HEK293T (cell line): ENCODE results near the gene DNAJC4.

Source experiments
- CTCF ChIA-PET: fragments of 350-600 bp; formaldehyde crosslinking; extraction: SDS; loops from one replicate; lab custom pipeline; 2021; ENCODE audit warnings: antibody characterized with exemption, inconsistent platforms; lab: Yijun Ruan, JAX
- POLR2A ChIA-PET: fragments of 350-600 bp; formaldehyde crosslinking; extraction: SDS; loops from one replicate; lab custom pipeline; 2020; ENCODE audit warnings: antibody characterized with exemption, inconsistent platforms; lab: Yijun Ruan, JAX
- DNase-seq: peaks from one replicate; pipeline ENCODE4 v3.0.0; 2012; ENCODE audit warnings: mixed read lengths; ENCODE audit errors: extremely low spot score
- ARNT ChIP-seq: fragments of 450-650 bp; IDR thresholded peaks from 2 replicates; pipeline ENCODE4 v1.6.1; 2017; ENCODE audit warnings: mild to moderate bottlenecking
- BHLHE40 ChIP-seq: fragments of 450-650 bp; IDR thresholded peaks from 2 replicates; pipeline ENCODE4 v1.6.1; 2016; ENCODE audit warnings: mild to moderate bottlenecking, moderate library complexity, borderline replicate concordance
- CTBP1 ChIP-seq: fragments of 450-650 bp; IDR thresholded peaks from 2 replicates; pipeline ENCODE4 v1.6.1; 2016; ENCODE audit warnings: borderline replicate concordance
- ELF4 ChIP-seq: fragments of 450-650 bp; IDR thresholded peaks from 2 replicates; pipeline ENCODE4 v1.6.1; 2017; ENCODE audit warnings: antibody characterized with exemption
- FOXA1 ChIP-seq: fragments of 450-650 bp; IDR thresholded peaks from 2 replicates; pipeline ENCODE4 v1.6.1; 2016; ENCODE audit warnings: mild to moderate bottlenecking
- FOXK2 ChIP-seq: fragments of 450-650 bp; IDR thresholded peaks from 2 replicates; pipeline ENCODE4 v1.6.1; 2016; ENCODE audit warnings: mild to moderate bottlenecking
- FOXM1 ChIP-seq: fragments of 450-650 bp; IDR thresholded peaks from 2 replicates; pipeline ENCODE4 v1.6.1; 2017; ENCODE audit warnings: mild to moderate bottlenecking, borderline replicate concordance
- HDGF ChIP-seq: fragments of 450-650 bp; IDR thresholded peaks from 2 replicates; pipeline ENCODE4 v1.6.1; 2017; ENCODE audit warnings: antibody characterized with exemption, borderline replicate concordance
- L3MBTL2 ChIP-seq: fragments of 450-650 bp; conservative IDR thresholded peaks from 2 replicates; pipeline ENCODE4 v1.6.1; 2016; ENCODE audit warnings: mild to moderate bottlenecking
- LEF1 ChIP-seq: fragments of 450-650 bp; IDR thresholded peaks from 2 replicates; pipeline ENCODE4 v1.6.1; 2017; ENCODE audit warnings: mild to moderate bottlenecking, borderline replicate concordance
- NFRKB ChIP-seq: fragments of 450-650 bp; IDR thresholded peaks from 2 replicates; pipeline ENCODE4 v1.6.1; 2016; ENCODE audit warnings: mild to moderate bottlenecking, moderate library complexity
- SP1 ChIP-seq: fragments of 450-650 bp; IDR thresholded peaks from 2 replicates; pipeline ENCODE4 v1.6.1; 2017
- SUZ12 ChIP-seq: fragments of 450-650 bp; IDR thresholded peaks from 2 replicates; pipeline ENCODE4 v1.6.1; 2016; ENCODE audit warnings: mild to moderate bottlenecking
- TARDBP ChIP-seq: fragments of 450-650 bp; IDR thresholded peaks from 2 replicates; pipeline ENCODE4 v1.6.1; 2016
- ZNF384 ChIP-seq: fragments of 450-650 bp; IDR thresholded peaks from 2 replicates; pipeline ENCODE4 v1.6.1; 2016
- TF ChIP-seq, protein P1 (sequence below): fragments of 450-650 bp; IDR thresholded peaks from 2 replicates; pipeline ENCODE4 v1.6.1; 2016

The DNAJC4 gene

DNA sequence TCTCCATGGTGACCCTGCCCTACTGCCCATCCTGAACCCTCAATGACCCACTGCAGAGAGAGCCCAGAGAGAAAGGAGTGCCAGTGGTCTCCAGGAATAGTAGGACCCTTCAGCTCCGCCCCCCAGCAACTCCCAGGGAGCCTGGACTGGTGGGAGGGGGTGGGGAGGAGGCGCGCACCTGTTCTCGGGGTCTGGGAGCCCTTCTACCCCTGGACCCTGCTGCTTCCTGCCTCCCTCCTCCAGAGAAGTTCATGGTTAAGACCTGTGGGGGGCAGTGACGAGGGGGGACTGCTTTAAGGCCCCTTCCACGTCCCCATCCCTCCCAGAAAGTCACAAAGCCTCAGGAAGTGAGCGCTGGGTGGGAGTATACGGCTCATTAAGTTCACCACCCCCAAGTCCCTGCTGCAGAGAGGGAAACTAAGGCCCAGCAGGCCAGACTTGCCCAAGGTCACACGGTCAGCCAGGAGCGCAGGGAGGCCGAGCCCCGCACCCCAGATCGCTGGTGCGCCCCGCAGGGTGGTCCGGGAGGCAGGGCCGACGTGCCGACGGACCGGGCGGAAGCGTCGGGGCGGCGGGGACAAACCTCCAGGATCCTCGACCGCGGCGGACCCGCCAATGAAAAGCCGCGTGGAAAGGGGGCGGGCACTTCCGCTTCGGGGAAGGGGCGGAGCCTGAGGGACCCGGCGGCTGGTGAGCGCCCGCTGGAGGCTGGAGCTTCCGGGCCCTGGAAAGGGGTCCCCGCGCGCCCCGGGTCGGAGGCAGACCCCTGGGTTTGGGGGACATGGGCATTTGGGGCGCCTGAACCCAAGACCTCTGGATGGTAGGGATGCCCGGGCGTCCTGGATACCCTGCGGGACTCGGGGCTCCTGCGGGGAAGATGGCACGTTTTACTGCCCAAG lies 4.5 kb upstream of the DNAJC4 start, which contains the start of the genes NUDT22 and TRPT1:
NUDT22 (plus strand) TSS at position 667 of the 899 bp plus-strand sequence. CDS start 379 bp downstream, outside the sequence.
TRPT1 (minus strand) TSS at position 579 of the 899 bp plus-strand sequence; CDS start at position 253, 326 bp downstream.
- POLR2A ChIA-PET, result interaction anchor here (0.8 to 2.0 kb wide), 16 partner anchors 9 to 92 kb away, joined by 3 to 11 read pairs (median 5); partner anchors contain the start of genes FKBP2, PPP1R14B, PRDX5 and STIP1

DNA sequence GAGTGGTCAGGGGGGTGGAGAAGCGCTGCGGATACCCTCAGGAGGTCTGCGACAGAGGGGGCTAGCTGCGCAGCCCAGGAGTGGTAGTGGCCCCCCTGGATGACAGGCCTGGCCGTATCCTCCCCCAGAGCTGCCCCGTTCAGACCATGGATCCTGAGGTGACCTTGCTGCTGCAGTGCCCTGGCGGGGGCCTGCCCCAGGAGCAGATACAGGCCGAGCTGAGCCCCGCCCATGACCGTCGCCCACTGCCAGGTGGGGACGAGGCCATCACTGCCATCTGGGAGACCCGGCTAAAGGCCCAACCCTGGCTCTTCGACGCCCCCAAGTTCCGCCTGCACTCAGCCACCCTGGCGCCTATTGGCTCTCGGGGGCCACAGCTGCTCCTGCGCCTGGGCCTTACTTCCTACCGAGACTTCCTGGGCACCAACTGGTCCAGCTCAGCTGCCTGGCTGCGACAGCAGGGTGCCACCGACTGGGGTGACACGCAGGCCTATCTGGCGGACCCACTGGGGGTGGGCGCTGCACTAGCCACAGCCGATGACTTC lies 3.8 kb upstream of the DNAJC4 start:
- DNase-seq, result no peak
- TF ChIP-seq FOXA1 (no peak), CTBP1 (no peak), FOXK2 (no peak), SUZ12 (no peak), L3MBTL2 (no peak), TARDBP (no peak), BHLHE40 (no peak), ZNF384 (no peak), LEF1 (no peak), NFRKB (no peak), FOXM1 (no peak)
- TF ChIP-seq, protein P1, sequence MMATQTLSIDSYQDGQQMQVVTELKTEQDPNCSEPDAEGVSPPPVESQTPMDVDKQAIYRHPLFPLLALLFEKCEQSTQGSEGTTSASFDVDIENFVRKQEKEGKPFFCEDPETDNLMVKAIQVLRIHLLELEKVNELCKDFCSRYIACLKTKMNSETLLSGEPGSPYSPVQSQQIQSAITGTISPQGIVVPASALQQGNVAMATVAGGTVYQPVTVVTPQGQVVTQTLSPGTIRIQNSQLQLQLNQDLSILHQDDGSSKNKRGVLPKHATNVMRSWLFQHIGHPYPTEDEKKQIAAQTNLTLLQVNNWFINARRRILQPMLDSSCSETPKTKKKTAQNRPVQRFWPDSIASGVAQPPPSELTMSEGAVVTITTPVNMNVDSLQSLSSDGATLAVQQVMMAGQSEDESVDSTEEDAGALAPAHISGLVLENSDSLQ, result no peak
- ChIA-PET POLR2A (interaction anchor here (1.0 to 2.0 kb wide), 15 partner anchors 10 to 91 kb away, joined by 3 to 11 read pairs (median 5); partner anchors contain the start of genes FKBP2, PPP1R14B, PRDX5 and STIP1), CTCF (interaction anchor here (0.5 to 1.9 kb wide), 4 partner anchors 18 to 383 kb away, joined by 3 to 5 read pairs (median 4); no protein-coding TSS in a partner anchor)

More for the DNA sequence above, 4.5 kb upstream of the DNAJC4 start, which contains the start of the genes NUDT22 and TRPT1:
- peak; percentile 42; the same call in 1 of the 2 replicates for TF ChIP-seq L3MBTL2
- TF ChIP-seq FOXA1, result no peak
- no peak for TF ChIP-seq SP1
- peak; percentile 50 for TF ChIP-seq ELF4
- TF ChIP-seq LEF1, result no peak
- DNase-seq, result peak; percentile 89
- CTCF ChIA-PET, result interaction anchor here (0.5 to 1.9 kb wide), 5 partner anchors 17 to 382 kb away, joined by 3 to 5 read pairs (median 5); no protein-coding TSS in a partner anchor

DNA sequence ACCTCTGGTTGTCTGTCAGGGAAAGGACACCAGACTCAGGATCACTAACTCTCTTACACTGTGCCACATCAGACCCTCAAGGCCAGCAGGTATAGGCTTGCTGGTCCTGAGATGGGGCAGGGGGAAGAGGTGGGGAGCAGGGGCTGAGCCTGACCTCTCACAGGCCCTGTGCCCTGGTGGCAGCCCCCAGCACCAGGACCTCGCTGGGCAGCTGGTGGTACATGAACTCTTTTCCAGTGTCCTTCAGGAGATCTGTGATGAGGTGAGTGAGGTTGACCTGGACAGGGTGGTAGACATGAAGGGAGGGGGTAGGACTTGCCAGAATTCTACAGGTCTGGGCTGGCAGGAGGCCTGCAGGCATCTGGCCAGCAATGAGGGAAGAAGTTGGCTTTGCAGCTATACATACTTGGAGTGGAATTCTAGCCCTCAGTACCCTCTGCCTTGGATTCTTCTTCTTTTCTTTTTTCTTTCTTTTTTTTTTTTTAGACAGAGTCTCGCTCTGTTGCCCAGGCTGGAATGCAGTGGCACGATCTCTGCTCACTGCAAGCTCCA lies 2.9 kb upstream of the DNAJC4 start:
- no peak for TF ChIP-seq L3MBTL2
- TF ChIP-seq ZNF384, result no peak
- TF ChIP-seq SP1, result no peak
- no peak for TF ChIP-seq FOXK2
- no peak for TF ChIP-seq NFRKB
- no peak for TF ChIP-seq FOXM1
- TF ChIP-seq CTBP1, result no peak
- no peak for TF ChIP-seq ELF4
- TF ChIP-seq ARNT, result no peak
- TF ChIP-seq, protein P1, result no peak
- no peak for TF ChIP-seq TARDBP
- no peak for TF ChIP-seq SUZ12
- TF ChIP-seq LEF1, result no peak
- no peak for TF ChIP-seq HDGF
- no peak for TF ChIP-seq BHLHE40
- ChIA-PET POLR2A (interaction anchor here (1.8 to 2.0 kb wide), 4 partner anchors 12 to 23 kb away, joined by 4 to 10 read pairs (median 6); partner anchors contain the start of gene PPP1R14B), CTCF (interaction anchor here (0.6 to 1.9 kb wide), 2 partner anchors 23 to 25 kb away, joined by 3 to 5 read pairs; no protein-coding TSS in a partner anchor)
- DNase-seq, result no peak

DNA sequence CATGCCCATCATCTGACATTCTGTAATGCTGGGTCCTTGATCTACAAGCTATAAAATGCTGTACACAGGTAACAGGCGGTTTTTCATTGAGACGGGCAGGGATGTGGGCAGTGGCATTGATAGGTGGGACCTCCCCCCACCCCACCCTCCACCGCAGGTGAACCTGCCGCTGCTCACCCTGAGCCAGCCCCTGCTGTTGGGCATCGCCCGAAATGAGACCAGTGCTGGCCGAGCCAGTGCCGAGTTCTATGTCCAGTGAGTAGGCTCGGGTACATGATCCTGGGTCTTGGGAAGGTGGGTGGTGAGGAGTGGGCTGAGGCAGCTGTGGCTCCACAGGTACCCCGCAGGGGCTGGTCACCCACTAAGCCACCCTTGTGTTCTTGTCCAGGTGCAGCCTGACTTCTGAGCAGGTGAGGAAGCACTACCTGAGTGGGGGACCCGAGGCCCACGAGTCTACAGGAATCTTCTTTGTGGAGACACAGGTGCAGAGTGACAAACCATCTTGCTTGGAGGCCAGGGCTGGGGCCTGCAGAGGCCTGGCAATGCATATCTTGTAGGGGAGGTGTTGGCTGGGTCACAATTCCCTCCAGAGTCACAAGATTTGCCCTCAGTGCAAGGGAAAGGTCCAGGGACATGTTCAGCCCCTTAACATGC lies 1.1 kb upstream of the DNAJC4 start:
- DNase-seq, result no peak
- TF ChIP-seq L3MBTL2 (no peak), BHLHE40 (no peak), SUZ12 (no peak), SP1 (no peak), ELF4 (no peak), FOXA1 (no peak), NFRKB (no peak), FOXM1 (no peak)
- ChIA-PET POLR2A (interaction anchor here (0.6 to 5.3 kb wide), 3 partner anchors 16 to 374 kb away, joined by 3 to 59 read pairs (median 3); partner anchors contain the start of genes FKBP2 and PPP1R14B), CTCF (interaction anchor here (0.7 kb wide), 1 partner anchor 55 kb away, joined by 3 read pairs; no protein-coding TSS in a partner anchor)

DNA sequence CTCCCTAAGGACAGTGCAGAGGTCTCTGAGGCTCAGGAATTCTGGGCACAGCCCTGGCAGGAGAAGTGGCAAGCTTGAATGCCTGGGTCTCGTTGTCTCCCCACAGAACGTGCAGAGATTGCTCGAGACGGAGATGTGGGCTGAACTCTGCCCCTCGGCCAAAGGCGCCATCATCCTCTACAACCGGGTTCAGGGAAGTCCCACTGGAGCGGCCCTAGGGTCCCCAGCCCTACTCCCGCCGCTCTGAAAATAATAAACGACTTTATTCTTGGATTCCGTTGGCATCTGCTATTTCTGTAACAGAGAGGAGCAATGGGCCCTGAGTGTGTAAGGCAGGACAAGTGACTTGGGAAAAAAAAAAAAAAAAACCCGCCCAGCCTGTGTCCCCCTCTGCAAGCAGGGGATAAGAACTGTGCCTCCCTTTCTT lies 591 bp upstream of the DNAJC4 start:
- CTCF ChIA-PET, result no interaction called here
- TF ChIP-seq NFRKB (no peak), FOXA1 (no peak), FOXK2 (no peak), LEF1 (no peak), FOXM1 (no peak), TARDBP (no peak), CTBP1 (no peak), ELF4 (no peak)
- POLR2A ChIA-PET, result interaction anchor here (0.6 to 5.3 kb wide), 2 partner anchors 15 to 375 kb away, joined by 3 to 59 read pairs; partner anchors contain the start of genes FKBP2 and PPP1R14B
- DNase-seq, result no peak
